GM23338 (cell line): ENCODE measurements around the gene ATP12A. TPM values are rescaled to one million over a fixed set of nuclear protein-coding genes. Genes with fewer than 3 reads are reported as not detected.

ENCODE experiments used
- ATAC-seq: fragments of 200-7000 bp; cut with Tn5 transposase; 3 replicates; pipeline ENCODE4 v1.9.1; 2020
- DNase-seq: peaks from one replicate; pipeline ENCODE4 v3.0.0-alpha.2; 2015; ENCODE audit warnings: low spot score
- H2AFZ ChIP-seq: fragments of 200-600 bp; sonication (generic); 2 replicates; pipeline ENCODE4 v1.8.0; 2016; ENCODE audit warnings: antibody characterized with exemption, mild to moderate bottlenecking, moderate library complexity
- H3F3A ChIP-seq: fragments of 200-600 bp; sonication (generic); replicated peaks from 2 replicates; pipeline ENCODE4 v1.8.0; 2017; ENCODE audit warnings: antibody characterized with exemption, mixed run types, low read depth
- H3K27ac ChIP-seq: fragments of 200-600 bp; sonication (generic); 2 replicates; pipeline ENCODE4 v1.6.1; 2016; ENCODE audit warnings: low read depth
- H3K27me3 ChIP-seq: fragments of 200-600 bp; sonication (generic); 2 replicates; pipeline ENCODE4 v1.8.0; 2016; ENCODE audit warnings: mild to moderate bottlenecking, mixed run types, moderate library complexity; ENCODE audit not compliant: insufficient read depth
- H3K36me3 ChIP-seq: fragments of 200-600 bp; sonication (generic); 2 replicates; pipeline ENCODE4 v1.8.0; 2016; ENCODE audit warnings: mild to moderate bottlenecking; ENCODE audit not compliant: insufficient read depth
- H3K4me1 ChIP-seq: fragments of 200-600 bp; sonication (generic); 2 replicates; pipeline ENCODE4 v1.8.0; 2016; ENCODE audit warnings: mild to moderate bottlenecking, moderate library complexity; ENCODE audit not compliant: insufficient read depth
- H3K4me2 ChIP-seq: fragments of 200-600 bp; sonication (generic); 2 replicates; pipeline ENCODE4 v1.7.1; 2017; ENCODE audit warnings: mixed run types
- H3K4me3 ChIP-seq: fragments of 200-600 bp; sonication (generic); 2 replicates; pipeline ENCODE4 v1.6.1; 2016; ENCODE audit warnings: mixed run types
- H3K79me2 ChIP-seq: fragments of 200-600 bp; sonication (generic); replicated peaks from 2 replicates; pipeline ENCODE4 v1.8.0; 2017; ENCODE audit warnings: mild to moderate bottlenecking; ENCODE audit not compliant: insufficient read depth
- H3K9me2 ChIP-seq: fragments of 200-600 bp; sonication (generic); 2 replicates; pipeline ENCODE4 v1.8.0; 2017; ENCODE audit not compliant: insufficient read depth
- H4K20me1 ChIP-seq: fragments of 200-600 bp; sonication (generic); replicated peaks from 2 replicates; pipeline ENCODE4 v1.8.0; 2017; ENCODE audit warnings: mild to moderate bottlenecking; ENCODE audit not compliant: insufficient read depth
- H3K27ac Mint-ChIP-seq: 2 replicates; pipeline ENCODE4 v1.8.0; 2020; ENCODE audit warnings: inconsistent platforms, mild to moderate bottlenecking, moderate library complexity, mixed read lengths
- H3K27me3 Mint-ChIP-seq: 3 replicates; pipeline ENCODE4 v1.8.0; 2022; ENCODE audit warnings: low read depth, mild to moderate bottlenecking, moderate library complexity, mixed read lengths, inconsistent platforms; ENCODE audit not compliant: insufficient read depth, poor library complexity
- H3K36me3 Mint-ChIP-seq: 3 replicates; pipeline ENCODE4 v1.8.0; 2021; ENCODE audit warnings: low read depth, mild to moderate bottlenecking, inconsistent platforms, moderate library complexity, mixed read lengths
- H3K4me1 Mint-ChIP-seq: 3 replicates; pipeline ENCODE4 v1.8.0; 2020; ENCODE audit warnings: mild to moderate bottlenecking, inconsistent platforms, mixed read lengths
- H3K4me3 Mint-ChIP-seq: 3 replicates; pipeline ENCODE4 v1.8.0; 2021; ENCODE audit warnings: moderate library complexity, mild to moderate bottlenecking, inconsistent platforms, mixed read lengths
- H3K9me3 Mint-ChIP-seq: 3 replicates; pipeline ENCODE4 v1.8.0; 2020; ENCODE audit warnings: moderate library complexity, mild to moderate bottlenecking, inconsistent platforms, mixed read lengths
- EZH2 ChIP-seq: fragments of 200-600 bp; sonication (generic); IDR thresholded peaks from one replicate; pipeline ENCODE4 v1.8.0; 2017; ENCODE audit warnings: antibody characterized with exemption, mild to moderate bottlenecking, low read depth; ENCODE audit not compliant: unreplicated experiment
- EZH2phosphoT487 ChIP-seq: fragments of 200-600 bp; sonication (generic); IDR thresholded peaks from one replicate; pipeline ENCODE4 v1.8.1; 2018; ENCODE audit warnings: antibody characterized with exemption; ENCODE audit not compliant: unreplicated experiment
- JUNB ChIP-seq: IDR thresholded peaks from one replicate; pipeline ENCODE4 v1.6.1; 2016; ENCODE audit warnings: antibody characterized with exemption; ENCODE audit not compliant: unreplicated experiment
- NANOG ChIP-seq: IDR thresholded peaks from 2 replicates; pipeline ENCODE4 v1.6.1; 2016; ENCODE audit warnings: antibody characterized with exemption, borderline replicate concordance
- POLR2AphosphoS5 ChIP-seq: IDR thresholded peaks from 2 replicates; pipeline ENCODE4 v1.6.1; 2016; ENCODE audit warnings: antibody characterized with exemption, low read depth
- STAT1 ChIP-seq: IDR thresholded peaks from one replicate; pipeline ENCODE4 v1.6.1; 2016; ENCODE audit warnings: antibody characterized with exemption; ENCODE audit not compliant: unreplicated experiment
- ZNF331 ChIP-seq: fragments of 250-450 bp; sonication (Bioruptor Pico); IDR thresholded peaks from 2 replicates; pipeline ENCODE4 v1.5.0; 2020; ENCODE audit warnings: low read depth, mild to moderate bottlenecking, moderate library complexity
- polyA plus RNA-seq: library from polyadenylated mRNA; unstranded; fragments of >200 nt; fragmentation: Nextera tagmentation; extraction: Ambion mirVana; gene quantifications from 2 replicates; pipeline ENCODE4 v1.2.1, GENCODE V29; 2016
- total RNA-seq: library from RNA; depleted of rRNA; stranded (reverse); fragments of >200 nt; shearing (Covaris generic); gene quantifications from 2 replicates; pipeline ENCODE4 v1.2.3, GENCODE V29; 2014
- TF ChIP-seq, protein P1 (sequence below): IDR thresholded peaks from one replicate; pipeline ENCODE4 v1.6.1; 2018; ENCODE audit warnings: antibody characterized with exemption; ENCODE audit not compliant: unreplicated experiment
- TF ChIP-seq, protein P2 (sequence below): IDR thresholded peaks from 2 replicates; pipeline ENCODE4 v1.6.1; 2016; ENCODE audit warnings: antibody characterized with exemption
- TF ChIP-seq, protein P3 (sequence below), 2 experiments: fragments of 200-600 bp in 1 of 2; sonication (generic) in 1 of 2; conservative IDR thresholded peaks; 2 replicates each; pipeline versions ENCODE4 v1.5.1 to v1.6.1; 2016 to 2017; ENCODE audit warnings: antibody characterized with exemption in 2 of 2, low read depth in 2 of 2, mild to moderate bottlenecking in 2 of 2, moderate library complexity in 1 of 2

ATP12A gene
- total and polyA plus RNA-seq, 2 experiments from 2014 or later = 0.40 to 1.0 TPM

GRCh38 chr13:24685314-24685713 is 5.1 kb downstream of the ATP12A start:
- Histone ChIP-seq H3K4me2 (no peak overlapping the region), H3K79me2 (no peaks in the 10 kb centered on the region), H2AFZ (peak overlapping the region; percentile 3; the same call in 1 of the 2 replicates), H4K20me1 (no peaks in the 10 kb centered on the region), H3K27ac (no peak overlapping the region), H3K9me2 (no peaks in the 10 kb centered on the region), H3K4me3 (no peak overlapping the region), H3K36me3 (no peaks in the 10 kb centered on the region), H3K4me1 (peaks cover 19% of the 10 kb centered on the region), H3F3A (no peaks in the 10 kb centered on the region), H3K27me3 (peaks cover 14% of the 10 kb centered on the region)
- Mint-ChIP-seq H3K27ac (no peak overlapping the region; the same call in 1 of the 2 replicates), H3K9me3 (no peaks in the 10 kb centered on the region), H3K36me3 (no peaks in the 10 kb centered on the region), H3K4me1 (peaks cover 48% of the 10 kb centered on the region), H3K27me3 (peaks cover 22% of the 10 kb centered on the region), H3K4me3 (no peak overlapping the region)
- DNase-seq = no peak
- ATAC-seq = no peak
- TF ChIP-seq STAT1 (no peak), POLR2AphosphoS5 (no peak), ZNF331 (no peak)

- ATAC-seq (no peak), DNase-seq (no peak)
- H3K27ac ChIP-seq = no peak overlapping the region
- no peak overlapping the region for H3K27ac Mint-ChIP-seq
- no peaks in the 10 kb centered on the region for H4K20me1 ChIP-seq
- H3K4me1 Mint-ChIP-seq = peaks cover 42% of the 10 kb centered on the region
- no peaks in the 10 kb centered on the region for H3K9me2 ChIP-seq
- no peak overlapping the region for H3K4me3 ChIP-seq
- no peaks in the 10 kb centered on the region for H3F3A ChIP-seq
- H3K27me3 ChIP-seq = no peaks in the 10 kb centered on the region
- TF ChIP-seq, protein P1, sequence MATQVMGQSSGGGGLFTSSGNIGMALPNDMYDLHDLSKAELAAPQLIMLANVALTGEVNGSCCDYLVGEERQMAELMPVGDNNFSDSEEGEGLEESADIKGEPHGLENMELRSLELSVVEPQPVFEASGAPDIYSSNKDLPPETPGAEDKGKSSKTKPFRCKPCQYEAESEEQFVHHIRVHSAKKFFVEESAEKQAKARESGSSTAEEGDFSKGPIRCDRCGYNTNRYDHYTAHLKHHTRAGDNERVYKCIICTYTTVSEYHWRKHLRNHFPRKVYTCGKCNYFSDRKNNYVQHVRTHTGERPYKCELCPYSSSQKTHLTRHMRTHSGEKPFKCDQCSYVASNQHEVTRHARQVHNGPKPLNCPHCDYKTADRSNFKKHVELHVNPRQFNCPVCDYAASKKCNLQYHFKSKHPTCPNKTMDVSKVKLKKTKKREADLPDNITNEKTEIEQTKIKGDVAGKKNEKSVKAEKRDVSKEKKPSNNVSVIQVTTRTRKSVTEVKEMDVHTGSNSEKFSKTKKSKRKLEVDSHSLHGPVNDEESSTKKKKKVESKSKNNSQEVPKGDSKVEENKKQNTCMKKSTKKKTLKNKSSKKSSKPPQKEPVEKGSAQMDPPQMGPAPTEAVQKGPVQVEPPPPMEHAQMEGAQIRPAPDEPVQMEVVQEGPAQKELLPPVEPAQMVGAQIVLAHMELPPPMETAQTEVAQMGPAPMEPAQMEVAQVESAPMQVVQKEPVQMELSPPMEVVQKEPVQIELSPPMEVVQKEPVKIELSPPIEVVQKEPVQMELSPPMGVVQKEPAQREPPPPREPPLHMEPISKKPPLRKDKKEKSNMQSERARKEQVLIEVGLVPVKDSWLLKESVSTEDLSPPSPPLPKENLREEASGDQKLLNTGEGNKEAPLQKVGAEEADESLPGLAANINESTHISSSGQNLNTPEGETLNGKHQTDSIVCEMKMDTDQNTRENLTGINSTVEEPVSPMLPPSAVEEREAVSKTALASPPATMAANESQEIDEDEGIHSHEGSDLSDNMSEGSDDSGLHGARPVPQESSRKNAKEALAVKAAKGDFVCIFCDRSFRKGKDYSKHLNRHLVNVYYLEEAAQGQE = no peak
- no peak for TF ChIP-seq ZNF331
- H3K36me3 Mint-ChIP-seq = no peaks in the 10 kb centered on the region
- 0 out of 2 replicates have a peak overlapping the region, but pooled peaks have one; percentile 28 for H2AFZ ChIP-seq
- no peaks in the 10 kb centered on the region for H3K79me2 ChIP-seq
- no peak overlapping the region for H3K4me2 ChIP-seq
- H3K27me3 Mint-ChIP-seq = peaks cover 17% of the 10 kb centered on the region
- peaks cover 15% of the 10 kb centered on the region for H3K4me1 ChIP-seq
- H3K36me3 ChIP-seq = no peaks in the 10 kb centered on the region
- no peak overlapping the region for H3K4me3 Mint-ChIP-seq
- no peaks in the 10 kb centered on the region for H3K9me3 Mint-ChIP-seq
Measured at GRCh38 chr13:24687611-24688010, 7.4 kb downstream of the ATP12A start.

DNA sequence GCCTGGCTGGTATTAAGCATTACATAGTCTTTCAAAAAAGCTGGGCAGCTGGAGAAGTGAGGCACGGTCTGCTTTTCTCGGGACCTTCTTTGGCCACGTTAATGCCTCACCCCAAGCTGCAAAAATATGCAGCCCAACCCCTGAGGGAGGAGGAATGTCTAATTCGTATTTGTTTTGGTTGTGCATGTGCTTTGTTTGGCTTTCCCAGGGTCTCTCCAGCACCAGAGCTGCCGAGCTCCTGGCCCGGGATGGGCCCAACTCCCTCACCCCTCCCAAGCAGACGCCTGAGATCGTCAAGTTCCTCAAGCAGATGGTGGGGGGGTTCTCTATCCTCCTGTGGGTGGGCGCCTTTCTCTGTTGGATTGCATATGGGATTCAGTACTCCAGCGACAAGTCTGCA is 7.9 kb downstream of the ATP12A start:
- Histone ChIP-seq H4K20me1 (no peaks in the 10 kb centered on the region), H3K27ac (no peak overlapping the region), H3K27me3 (no peaks in the 10 kb centered on the region), H3K4me2 (no peak overlapping the region), H3K4me3 (no peak overlapping the region), H3K4me1 (peaks cover 15% of the 10 kb centered on the region), H3F3A (no peaks in the 10 kb centered on the region), H3K9me2 (no peaks in the 10 kb centered on the region), H3K36me3 (no peaks in the 10 kb centered on the region), H3K79me2 (no peaks in the 10 kb centered on the region), H2AFZ (0 out of 2 replicates have a peak overlapping the region, but pooled peaks have one; percentile 28)
- Mint-ChIP-seq H3K4me1 (peaks cover 40% of the 10 kb centered on the region), H3K36me3 (no peaks in the 10 kb centered on the region), H3K9me3 (no peaks in the 10 kb centered on the region), H3K27me3 (peaks cover 17% of the 10 kb centered on the region), H3K4me3 (no peak overlapping the region), H3K27ac (no peak overlapping the region)
- ATAC-seq = no peak
- DNase-seq = no peak
- TF ChIP-seq EZH2phosphoT487 (no peak), NANOG (no peak), JUNB (no peak), EZH2 (no peak), ZNF331 (no peak)
- TF ChIP-seq, protein P2, sequence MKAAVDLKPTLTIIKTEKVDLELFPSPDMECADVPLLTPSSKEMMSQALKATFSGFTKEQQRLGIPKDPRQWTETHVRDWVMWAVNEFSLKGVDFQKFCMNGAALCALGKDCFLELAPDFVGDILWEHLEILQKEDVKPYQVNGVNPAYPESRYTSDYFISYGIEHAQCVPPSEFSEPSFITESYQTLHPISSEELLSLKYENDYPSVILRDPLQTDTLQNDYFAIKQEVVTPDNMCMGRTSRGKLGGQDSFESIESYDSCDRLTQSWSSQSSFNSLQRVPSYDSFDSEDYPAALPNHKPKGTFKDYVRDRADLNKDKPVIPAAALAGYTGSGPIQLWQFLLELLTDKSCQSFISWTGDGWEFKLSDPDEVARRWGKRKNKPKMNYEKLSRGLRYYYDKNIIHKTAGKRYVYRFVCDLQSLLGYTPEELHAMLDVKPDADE = no peak
- TF ChIP-seq, protein P3, sequence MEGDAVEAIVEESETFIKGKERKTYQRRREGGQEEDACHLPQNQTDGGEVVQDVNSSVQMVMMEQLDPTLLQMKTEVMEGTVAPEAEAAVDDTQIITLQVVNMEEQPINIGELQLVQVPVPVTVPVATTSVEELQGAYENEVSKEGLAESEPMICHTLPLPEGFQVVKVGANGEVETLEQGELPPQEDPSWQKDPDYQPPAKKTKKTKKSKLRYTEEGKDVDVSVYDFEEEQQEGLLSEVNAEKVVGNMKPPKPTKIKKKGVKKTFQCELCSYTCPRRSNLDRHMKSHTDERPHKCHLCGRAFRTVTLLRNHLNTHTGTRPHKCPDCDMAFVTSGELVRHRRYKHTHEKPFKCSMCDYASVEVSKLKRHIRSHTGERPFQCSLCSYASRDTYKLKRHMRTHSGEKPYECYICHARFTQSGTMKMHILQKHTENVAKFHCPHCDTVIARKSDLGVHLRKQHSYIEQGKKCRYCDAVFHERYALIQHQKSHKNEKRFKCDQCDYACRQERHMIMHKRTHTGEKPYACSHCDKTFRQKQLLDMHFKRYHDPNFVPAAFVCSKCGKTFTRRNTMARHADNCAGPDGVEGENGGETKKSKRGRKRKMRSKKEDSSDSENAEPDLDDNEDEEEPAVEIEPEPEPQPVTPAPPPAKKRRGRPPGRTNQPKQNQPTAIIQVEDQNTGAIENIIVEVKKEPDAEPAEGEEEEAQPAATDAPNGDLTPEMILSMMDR (conservative IDR thresholded peaks at IDR 0.05; ENCODE audit: low read depth in 2 of 2) = no peak
